ENCODE measurements around the gene VSTM4.
A peak's percentile ranks its signal among the peaks of the same experiment; 100 is the strongest.

The VSTM4 gene

DNA sequence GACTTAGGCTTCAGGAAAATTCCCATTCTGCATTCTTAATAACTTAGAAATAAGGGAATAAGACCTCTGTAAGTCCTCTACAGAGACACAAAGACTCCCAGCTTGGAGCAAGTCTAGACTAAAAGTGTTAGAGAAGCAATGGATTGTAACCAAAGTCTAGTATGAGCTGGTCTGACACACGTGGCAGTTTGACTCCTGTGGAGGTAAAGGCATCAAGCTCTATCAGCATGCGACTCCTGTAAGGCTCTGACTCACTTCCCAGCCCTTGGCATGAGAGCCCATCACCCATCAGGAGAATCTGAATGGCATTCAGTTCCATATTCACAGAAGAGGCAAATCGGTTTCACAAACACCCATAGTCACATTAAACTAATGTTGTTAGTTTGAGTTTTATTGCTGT lies 4.4 kb upstream of the VSTM4 start:
- peak; percentile 4 for DNase-seq (ENCODE audit: low read depth)
- no peak for TF ChIP-seq CTCF (IDR thresholded peaks at IDR 0.05; ENCODE audit: insufficient read depth, low read depth, low read length, missing control alignments)
- no peak overlapping the region for H3K4me3 ChIP-seq (ENCODE audit: low read length)

DNA sequence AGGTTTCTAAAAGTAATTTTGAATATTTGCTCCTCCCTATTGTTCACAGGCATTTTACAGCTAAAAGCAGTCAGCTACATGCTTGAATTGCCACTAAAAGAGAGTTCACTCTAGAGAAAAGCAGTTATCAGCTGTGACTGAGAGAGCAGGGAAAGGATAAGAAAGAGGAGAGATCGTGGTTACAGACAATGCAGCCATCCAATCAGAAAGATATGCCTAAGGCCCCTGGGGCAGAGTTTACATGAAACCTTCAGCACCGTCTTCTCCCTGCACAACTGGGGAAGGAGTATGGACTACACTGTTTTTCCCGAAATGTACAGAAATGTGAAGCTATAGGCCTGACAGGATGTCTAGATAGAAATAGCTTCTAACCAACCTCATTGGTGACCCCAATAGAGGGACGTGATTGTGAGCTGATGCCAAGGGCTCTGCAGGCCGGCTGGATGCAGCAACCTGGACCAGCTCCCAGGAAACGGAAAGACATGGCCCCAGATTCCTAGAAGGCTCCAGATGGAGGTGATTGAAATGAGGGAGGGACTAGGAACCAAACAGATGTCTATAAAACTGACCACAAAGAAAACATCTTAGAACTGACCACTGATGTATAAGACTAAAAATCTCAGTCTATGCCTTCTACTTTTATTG lies 3.2 kb upstream of the VSTM4 start:
- DNase-seq (ENCODE audit: low read depth) = no peak
- no peak overlapping the region for H3K4me3 ChIP-seq (ENCODE audit: low read length)
- no peak for TF ChIP-seq CTCF (IDR thresholded peaks at IDR 0.05; ENCODE audit: insufficient read depth, low read depth, low read length, missing control alignments)

- no peak for DNase-seq (ENCODE audit: low read depth)
- TF ChIP-seq CTCF (IDR thresholded peaks at IDR 0.05; ENCODE audit: insufficient read depth, low read depth, low read length, missing control alignments) = no peak
- H3K4me3 ChIP-seq (ENCODE audit: low read length) = no peak overlapping the region
Observed at GRCh38 chr10:49117376-49118070, 2.2 kb upstream of the VSTM4 start.

DNA sequence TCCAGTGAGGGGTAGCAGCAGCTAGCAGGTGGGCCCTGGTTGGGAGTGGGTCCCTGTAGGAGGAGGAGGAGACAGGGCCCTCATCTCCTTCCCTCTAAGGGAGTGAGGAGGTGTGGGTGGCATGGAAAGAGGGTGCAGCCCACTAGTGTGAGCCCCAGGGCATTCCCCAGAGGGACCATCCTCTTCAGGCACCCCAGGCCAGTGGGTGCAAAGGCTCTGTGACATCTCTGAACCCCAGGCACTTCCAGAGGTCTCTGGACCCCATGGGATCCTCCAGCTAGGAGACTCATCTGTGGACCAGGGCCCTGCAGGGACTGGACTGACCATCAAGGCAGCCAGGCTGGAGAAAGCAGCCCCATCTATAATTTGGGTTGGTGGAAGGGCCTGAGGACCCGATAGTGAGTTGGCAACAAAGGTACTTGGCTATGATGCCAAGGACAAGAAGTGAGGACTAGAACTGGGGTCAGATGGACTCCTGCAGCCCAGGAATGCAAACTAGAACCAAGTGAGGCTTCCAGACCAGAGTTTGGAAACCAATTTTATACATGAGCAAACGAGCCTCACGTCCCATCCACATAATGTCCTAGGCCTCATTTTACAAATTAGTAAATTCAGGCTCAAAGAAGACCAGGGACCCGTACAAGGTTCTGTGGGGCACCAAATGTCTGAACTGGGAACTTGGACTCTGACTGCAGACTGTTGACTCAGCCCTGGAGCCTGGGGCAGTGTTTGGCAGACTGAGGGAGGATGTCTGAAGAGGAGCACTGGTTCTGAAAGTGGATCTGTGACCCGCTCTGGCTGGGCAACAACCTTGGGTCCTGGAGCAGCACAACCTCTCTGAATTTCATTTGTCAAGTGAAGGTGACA lies 1.4 kb upstream of the VSTM4 start:
- no peak for DNase-seq (ENCODE audit: low read depth)
- TF ChIP-seq CTCF (IDR thresholded peaks at IDR 0.05; ENCODE audit: insufficient read depth, low read depth, low read length, missing control alignments) = no peak
- no peak overlapping the region for H3K4me3 ChIP-seq (ENCODE audit: low read length)

GRCh38 chr10:49115796-49116508 lies 630 bp upstream of the VSTM4 start:
- TF ChIP-seq CTCF (IDR thresholded peaks at IDR 0.05; ENCODE audit: insufficient read depth, low read depth, low read length, missing control alignments) = no peak
- no peak overlapping the region for H3K4me3 ChIP-seq (ENCODE audit: low read length)
- no peak for DNase-seq (ENCODE audit: low read depth)

DNA sequence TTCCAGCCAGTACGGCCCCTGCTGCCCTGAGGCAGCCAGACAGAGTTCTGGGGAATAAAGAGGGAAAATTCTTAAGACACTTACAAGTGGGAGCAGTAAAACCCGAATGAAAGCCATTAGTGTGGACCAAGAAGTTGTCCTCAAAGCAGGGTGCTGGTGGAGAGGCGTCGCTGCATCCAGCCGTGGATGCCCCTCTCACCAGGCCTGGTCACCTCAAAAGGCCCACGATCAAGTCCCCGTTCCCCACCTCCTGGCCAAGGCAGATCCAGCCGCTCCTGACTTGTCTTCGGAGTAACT lies 656 bp downstream of the VSTM4 start:
- TF ChIP-seq CTCF (IDR thresholded peaks at IDR 0.05; ENCODE audit: insufficient read depth, low read depth, low read length, missing control alignments) = no peak
- no peak overlapping the region for H3K4me3 ChIP-seq (ENCODE audit: low read length)
- DNase-seq (ENCODE audit: low read depth) = no peak
